Dedifferentiated amniotic fluid mesenchymal stem cell (primary cell): ENCODE data around the gene ANXA5.
A peak's percentile ranks its signal among the peaks of the same experiment; 100 is the strongest.

ENCODE experiments used
- DNase-seq: peaks from one replicate; pipeline ENCODE4 v3.0.0-alpha.2; 2016; ENCODE audit errors: extremely low spot score

Gene ANXA5

DNA sequence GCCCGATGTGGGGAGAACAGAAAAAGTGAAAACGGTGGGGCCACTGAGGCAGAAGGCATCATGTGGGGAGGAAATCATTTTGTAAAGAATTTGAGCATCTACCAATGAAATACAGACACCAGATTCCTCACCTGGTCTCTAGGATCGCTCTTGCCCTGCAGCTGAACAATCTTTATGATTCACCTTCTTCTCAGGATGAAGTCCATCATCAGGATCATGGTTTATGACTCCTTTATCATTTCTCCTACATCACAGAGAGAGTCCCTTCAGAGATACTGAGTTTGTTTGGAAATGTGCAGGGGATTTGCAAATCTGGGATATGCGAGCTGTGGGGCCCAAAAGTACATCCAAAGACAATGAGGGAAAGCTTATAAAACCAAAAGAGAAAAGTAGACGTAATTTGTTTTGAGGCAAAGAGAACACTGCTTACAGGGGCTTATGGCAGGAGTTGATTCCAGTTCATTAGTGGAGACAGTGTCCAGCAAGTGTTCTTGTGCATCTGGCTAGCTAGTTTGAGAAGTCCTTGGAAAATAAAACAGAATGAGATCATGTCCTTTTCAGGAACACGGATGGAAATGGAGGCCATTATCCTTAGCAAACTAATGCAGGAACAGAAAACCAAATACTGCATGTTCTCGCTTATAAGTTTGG, 15.3 kb upstream of the ANXA5 start:
- DNase-seq: no peak

DNA sequence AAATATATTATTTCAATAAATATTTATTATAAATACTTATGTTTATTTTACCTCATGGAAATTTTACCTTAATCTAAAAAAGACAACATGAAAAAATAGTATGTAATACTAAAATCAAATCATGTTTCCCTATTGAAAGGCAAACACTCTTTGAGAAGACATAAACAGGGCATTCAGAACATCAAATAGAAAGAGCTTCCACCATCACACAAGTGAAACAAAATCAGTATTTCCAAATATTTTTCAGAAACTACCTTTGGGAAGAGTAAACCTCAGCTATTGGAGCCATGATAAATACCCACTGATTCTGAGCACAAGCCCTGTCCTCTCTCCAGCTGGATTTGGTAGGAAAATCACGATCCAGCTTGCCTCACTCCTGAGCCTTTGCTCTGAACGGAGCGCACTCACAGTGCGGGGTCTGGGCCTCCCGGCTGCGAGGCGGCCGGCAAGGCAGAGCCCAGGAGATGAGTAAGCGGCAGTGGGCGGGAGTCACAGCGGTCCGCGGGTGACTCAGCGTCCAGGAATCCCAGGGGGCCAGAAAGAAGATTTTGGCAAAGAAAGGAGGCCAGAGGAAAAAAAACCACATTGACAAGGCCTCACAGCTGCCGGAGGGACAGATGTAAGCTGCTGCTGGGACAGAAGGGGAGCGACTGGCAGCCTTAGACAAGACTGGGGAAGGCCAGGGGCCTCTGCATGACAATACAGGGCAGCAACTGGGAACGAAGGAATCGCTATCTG, 14.7 kb upstream of the ANXA5 start:
- DNase-seq: peak; percentile 94

DNA sequence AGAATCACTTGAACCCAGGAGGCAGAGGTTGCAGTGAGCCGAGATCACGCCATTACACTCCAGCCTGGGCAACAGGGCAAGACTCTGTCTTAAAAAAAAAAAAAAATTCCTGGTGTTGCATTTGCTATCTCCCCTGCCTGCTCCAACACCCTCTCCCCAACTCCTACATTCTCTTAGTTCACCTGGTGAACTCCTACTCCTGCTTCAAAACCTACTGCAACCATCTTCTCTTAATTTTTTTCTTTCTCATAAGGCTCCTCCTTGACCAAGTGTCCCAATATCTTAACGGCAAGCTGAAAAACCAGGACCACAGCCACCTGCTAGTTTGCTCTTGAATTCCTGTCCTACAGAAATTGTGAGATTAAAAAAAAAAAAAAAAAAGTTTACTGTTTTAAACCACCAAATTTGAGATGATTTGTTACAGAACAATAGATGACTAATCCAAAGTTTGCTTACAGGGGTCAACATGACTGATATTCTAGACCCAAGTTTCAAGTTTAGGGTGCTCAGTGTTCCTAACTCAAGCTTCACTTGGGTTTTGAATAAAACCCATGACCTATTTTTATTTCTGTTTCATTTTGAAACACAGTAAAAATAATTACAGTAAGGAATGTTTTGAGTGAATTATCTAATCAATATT, 13.1 kb upstream of the ANXA5 start:
- no peak for DNase-seq

DNA sequence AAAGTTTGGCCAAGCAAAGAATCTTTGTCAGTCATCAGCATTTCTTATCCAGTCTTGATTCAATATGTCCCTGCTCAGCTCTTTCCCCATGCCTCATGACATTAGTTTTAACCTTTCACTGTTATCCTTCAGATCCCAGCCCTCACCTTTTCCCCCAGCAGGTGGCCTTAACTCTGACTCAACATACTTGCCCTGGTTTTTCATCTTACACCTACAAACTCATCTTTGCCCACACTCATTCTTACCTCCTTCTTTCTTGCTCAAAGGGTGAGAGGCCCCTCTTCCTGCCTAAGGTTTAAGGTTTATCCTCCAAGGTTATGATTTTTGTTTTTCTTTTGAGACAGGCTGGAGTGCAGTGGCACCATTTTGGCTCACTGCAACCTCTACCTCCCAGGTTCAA, 10.6 kb upstream of the ANXA5 start:
- DNase-seq: no peak

DNA sequence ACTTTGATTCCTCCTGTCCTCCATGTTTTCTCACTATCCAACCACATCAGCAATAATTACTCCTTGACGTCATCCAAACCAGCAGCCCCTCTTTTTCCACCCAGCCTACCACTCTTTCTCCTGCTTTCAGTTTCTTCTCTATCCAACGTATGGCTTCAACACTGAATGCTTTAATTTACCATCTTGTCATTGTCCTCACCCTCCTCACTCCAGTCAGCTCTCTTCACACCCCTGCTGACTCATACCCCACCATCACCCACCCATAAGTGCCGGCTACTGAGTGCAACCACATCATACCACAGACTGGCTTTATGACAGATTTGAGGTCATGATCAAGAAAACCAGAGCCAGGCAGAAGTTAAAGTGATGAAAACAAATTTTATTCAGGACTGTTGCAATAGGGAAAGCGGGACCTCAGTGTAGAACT, 9.8 kb upstream of the ANXA5 start:
- DNase-seq: no peak

DNA sequence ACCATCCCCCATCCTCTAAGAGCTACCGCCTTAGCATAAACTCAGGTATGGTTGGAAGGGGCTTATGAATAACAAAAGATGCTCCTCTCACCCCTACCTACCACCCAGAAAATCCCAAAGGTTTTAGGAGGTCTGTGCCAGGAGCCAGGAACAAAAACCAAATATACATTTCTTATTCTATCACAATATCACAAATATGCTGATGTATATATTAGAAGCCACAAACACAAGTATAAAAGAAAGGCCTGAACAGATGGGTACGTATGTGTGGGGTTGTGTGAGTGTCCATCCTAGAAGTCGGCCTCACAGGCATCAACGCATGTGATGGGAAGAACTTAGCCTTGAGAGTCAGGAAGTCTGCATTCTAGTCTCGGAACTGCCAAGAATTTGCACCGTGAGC, 8.7 kb upstream of the ANXA5 start:
- no peak for DNase-seq

DNA sequence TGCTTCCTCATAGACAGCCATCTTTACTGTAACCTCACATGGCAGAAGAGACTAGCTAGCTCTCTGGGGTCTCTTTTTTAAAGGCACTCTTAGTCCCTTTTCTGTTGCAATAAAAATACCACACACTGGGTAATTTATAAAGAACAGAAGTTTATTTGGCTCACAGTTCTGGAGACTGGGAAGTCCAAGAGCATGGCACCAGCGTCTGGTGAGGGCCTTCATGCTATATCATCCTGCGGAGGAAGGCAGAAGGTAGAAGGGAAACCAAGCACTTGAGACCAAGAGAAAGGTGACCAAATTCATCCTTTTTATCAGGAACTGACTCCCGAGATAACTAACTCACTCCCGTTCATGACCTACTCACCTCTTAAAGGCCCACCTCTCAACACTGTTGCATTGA, 5.4 kb upstream of the ANXA5 start:
- no peak for DNase-seq

DNA sequence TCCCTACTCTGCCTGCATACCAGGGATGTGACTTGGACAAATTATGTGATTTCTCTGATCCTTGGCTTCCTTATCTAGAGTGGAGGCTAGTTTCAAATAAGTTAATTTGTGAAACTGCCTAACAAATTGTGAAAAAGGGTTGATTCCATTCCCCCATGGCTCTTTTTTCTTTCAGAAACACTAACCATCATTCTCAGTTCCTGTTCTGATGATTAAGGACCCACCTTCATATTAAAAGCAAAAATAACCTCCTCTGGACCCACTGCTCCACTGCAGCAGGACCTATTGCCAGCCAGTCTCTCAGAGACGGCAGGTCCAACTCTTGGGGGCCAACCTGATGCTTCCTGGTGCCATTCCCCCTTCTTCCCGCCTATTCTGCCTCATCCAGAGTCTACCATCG, 4.5 kb upstream of the ANXA5 start:
- no peak for DNase-seq

DNA sequence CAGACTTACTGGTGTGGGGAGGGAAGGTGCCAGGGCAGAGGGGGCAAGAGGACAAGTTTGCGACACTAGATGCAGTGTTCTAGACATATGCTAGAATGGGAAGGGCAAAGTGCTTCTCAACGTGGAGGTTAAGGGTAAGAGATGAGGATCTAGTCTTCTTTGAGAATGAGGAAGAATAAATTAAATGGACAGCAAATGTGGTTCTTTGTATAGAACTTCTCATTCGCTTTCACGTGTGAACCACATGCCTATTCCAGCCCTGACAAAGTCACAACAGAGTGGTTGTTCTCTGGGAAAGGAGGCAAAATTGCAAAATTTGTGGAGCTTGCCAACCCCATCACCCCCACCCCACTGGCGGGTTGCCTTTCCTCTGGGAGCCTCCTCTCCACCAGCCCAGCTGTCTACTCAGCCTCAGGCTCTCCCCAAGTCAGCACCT, 1.5 kb upstream of the ANXA5 start:
- DNase-seq: no peak

DNA sequence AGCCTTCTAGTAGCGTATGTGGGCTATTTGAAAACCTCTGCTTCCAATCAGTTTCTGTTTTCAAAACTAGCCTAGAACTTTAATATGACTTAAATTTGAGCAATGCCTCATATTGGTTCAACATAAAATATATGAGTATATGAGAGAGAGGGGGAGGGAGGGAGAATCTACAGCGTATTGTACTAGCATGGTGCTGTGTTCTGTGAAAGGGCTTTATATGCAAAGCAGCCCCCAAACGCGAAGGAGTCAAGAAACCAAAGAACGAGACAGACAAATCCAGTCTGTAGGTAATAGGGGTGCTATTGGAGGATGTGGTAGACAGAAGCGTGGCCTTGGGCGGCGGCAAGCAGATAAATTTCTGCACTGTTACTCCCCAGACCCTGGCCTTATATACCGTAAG, 784 bp upstream of the ANXA5 start:
- no peak for DNase-seq

DNA sequence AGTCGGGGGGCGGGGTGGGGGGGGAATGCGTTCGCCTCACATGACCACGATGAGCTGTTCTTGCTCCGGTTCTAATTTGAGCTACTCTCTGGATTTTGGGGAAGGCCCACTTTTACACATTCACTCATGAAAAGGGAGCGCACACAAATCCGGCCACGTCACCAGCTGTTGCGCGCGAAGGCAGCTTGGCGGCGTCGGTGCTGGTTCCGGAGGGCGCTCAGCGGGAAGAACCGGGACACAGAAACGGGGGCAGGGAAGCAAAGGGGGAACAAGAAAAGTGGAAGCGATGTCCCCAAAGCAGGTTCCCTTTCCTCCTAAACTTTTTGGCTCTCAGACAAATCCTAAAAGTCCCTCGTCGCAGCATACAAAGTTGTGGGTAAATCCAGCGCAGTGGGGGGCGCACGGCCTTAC, 605 bp downstream of the ANXA5 start:
- peak; percentile 80 for DNase-seq

DNA sequence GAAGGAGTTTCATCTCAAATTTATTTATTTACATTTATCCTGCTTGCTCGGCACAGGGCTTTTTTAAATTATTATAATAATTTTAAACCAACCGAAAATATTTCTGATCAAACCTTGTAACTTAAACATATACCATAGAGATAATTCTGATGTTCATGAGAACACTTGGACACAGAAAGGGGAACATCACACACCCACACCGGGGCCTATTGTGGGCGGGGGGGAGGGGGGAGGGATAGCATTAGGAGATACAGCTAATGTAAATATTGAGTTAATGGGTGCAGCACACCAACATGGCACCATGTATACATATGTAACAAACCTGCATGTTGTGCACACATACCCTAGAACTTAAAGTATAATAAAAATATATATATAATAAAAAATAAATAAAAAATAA, 2.9 kb downstream of the ANXA5 start:
- no peak for DNase-seq

DNA sequence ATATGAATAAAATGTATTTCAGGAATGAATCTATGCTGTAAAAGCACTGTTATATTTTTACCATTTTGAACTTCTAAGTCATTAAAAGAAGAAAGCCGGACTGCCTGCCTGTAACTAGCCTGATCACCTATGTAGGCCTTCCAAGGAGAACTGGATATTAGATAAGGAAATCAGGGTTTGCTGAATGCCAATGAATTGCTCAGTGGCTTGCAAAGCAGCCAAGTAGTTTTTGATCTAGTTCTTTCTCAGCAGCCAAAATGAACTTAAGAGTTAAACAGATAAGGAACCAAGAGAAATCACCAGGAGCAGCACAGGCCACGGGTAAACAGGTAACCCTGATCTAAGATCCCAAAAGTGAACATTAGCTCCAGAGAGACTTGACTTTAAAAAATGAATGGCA, 3.3 kb downstream of the ANXA5 start:
- DNase-seq: no peak

DNA sequence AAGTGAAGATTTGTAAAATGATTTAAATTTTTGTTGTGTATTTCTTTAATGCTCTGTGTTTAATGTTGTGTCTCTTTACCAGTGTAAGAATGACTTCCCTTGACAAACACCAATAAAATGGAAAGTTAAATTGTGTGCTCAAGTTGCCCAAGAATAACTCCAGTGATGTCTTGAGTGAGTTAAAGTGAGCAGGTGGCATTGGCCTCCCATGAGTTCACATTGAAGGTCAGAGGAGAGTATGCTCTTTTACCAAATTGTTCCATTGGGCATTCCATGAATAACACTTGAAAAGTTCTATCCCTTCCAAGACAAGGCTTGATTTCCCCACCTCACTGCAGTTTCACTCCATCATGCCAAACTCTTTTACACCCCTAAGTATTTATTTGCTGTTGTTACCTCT, 4.5 kb downstream of the ANXA5 start:
- DNase-seq: no peak

DNA sequence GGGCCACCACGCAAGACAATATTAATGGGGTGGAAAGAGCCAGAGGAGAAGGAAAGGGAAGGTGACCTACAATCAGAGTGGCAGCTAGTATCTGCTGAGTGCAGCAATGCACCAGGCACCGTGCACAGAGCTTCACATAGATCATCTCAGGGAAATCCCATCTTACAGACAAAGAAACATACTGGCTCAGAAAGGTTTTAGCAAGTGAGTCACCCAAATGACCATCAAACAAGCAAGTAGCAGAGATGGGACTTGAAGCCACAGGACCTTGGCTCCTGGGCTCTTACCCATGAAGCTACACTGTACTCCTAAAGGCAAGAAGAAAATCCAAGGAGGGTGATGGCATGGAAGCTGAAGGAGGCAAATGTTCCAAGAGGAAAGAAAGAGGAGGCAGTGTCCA, 6.8 kb downstream of the ANXA5 start:
- DNase-seq: no peak

DNA sequence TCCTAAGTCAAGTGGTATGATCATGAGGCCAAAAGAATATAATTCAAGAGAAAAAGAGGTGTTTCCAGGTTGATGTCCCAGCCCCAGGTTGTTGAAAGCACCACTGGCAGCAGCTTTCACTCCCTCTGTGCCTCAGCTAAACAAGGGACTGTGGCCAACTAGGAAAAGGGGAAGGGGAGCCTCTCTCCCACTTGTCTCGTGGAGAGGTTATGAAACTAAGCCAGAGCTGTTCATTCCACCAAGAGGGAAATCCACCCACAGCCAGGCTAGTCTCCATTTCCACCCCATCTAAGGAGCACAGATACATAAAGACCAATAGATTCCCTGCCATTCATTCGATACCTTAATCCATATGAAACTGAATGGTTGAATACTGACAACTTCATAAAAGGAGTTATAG, 8.1 kb downstream of the ANXA5 start:
- DNase-seq: no peak

DNA sequence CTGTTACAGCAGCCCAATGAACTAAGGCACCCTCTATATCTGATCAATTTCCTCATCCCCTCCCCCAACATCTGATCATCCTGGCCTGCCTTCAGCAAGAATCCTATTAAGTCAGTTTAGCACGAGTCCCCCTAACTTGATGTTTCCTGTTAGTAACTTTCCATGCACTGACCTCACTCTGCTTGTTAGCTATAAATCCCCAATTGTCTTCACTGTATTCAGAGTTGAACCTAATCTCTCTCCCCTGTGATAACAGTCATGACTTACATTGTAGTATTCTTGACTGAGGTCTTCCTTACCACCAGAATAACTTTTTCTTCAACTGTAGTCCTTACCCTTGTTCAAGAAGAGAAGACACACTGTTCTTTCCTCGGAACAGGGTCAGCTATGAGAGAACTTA, 8.5 kb downstream of the ANXA5 start:
- no peak for DNase-seq

DNA sequence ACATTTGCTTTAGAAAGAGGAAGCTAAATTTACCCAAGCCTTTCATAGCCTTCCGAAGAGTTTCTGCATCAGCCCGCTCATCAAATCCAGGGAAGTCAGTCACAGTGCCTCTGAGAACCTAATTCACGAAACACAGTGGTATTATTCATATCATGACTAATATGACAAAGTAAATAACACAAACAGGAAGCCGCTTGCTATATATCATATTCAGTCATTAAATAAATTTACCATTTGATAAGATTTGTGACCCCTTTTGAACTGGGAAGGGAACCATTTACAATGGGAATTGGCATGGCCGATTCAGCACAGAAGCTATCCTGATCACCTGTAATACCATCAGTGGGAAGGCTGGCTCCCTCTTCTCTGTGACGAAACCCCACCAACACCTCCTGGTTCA, 10.5 kb downstream of the ANXA5 start:
- DNase-seq: no peak

DNA sequence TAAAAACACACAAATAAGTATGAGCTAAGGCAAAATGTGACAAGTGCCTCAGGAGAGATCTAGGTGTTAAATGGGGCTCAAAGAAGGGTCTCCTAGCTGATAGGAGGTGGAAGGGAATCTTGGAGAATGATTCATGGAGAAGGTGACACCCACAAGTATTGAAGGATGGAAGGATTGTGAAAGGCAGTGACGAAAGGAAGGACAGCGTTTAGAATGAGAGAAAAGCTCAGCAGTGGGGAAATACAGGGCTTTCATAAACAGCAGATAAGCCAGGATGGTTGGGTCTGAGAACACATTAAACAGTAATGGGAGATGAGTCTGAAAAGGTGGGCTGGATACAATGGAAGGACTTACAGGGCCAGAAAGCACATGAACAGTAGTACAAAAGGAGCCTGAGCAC, 11.5 kb downstream of the ANXA5 start:
- no peak for DNase-seq

DNA sequence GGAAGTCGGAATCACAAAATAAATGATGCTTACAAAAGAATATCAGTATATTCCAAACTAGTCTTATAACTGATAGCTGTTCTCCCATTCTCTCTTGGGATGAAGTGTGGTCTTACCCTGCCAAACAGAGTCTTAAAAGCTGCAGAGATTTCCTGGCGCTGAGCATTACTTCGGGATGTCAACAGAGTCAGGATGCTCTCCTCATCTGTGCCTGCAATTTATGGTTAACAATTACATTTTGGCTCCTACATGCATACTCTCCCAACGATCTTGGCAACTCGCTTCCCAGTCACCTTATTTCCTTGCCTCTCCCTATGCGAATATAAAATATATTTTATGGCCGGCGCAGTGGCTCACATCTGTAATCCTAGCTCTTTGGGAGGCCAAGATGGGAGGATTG, 12.2 kb downstream of the ANXA5 start:
- DNase-seq: no peak

DNA sequence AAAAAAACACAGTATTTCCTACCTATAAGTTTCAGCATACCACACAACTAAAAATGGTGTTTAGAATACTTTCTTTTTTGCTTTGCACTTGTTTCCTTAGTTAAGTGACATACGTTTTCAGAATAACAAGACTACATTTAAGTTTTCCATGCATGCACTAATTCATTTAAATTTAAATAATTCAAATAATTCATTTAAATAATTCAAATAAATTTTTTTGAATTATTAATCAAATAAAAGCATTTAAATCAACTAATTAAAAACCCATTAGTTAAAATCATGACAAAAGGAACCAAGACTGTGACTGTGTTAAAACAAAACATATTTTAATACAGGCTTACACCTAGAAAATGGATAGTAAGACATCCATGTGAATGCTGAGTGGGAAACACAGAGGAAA, 12.8 kb downstream of the ANXA5 start:
- no peak for DNase-seq

DNA sequence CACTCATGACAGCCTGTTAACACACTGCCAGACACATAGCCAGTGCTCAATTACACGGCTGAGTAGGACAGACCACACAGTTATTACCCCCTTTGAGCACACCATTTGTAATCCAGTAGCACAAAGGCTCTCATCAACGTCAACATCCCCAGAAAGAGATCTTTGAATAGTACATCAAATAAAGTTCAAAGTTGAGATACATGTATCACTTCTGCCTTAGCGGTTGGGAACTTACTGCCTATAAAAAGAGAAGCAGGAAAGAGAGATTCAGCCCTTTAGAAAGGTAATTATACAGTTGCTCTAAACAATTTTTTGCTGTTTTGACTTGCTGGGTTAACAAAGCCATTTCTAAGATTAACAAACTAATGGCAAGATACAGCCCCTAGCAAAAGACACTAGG, 16.2 kb downstream of the ANXA5 start:
- no peak for DNase-seq

DNA sequence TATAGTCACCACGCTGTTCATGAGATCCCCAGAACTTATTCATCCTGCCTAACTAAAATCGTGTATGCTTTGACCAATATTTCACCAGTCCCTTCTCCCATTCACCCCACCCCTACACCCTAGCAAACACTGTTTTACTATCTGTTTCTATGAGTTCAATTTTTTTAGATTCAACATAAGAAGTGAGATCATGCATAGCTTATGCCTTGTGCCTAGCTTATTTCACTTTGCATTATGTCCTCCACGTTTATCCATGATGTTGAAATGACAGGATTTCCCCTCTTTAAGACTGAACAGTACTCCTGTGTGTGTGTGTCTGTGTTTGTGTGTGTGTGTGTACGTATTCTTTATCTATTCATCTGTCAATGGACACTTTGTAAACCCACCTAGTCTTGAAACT, 16.8 kb downstream of the ANXA5 start:
- DNase-seq: no peak
